H1 (cell line): ENCODE data around the gene DMPK.

ENCODE experiments used
- BRCA1 ChIP-seq: IDR thresholded peaks from 2 replicates; pipeline ENCODE4 v1.6.1; 2012; ENCODE audit warnings: low read depth, low read length, improper control_type of control experiment
- CTCF ChIP-seq, 3 experiments: IDR thresholded peaks; 1 replicate in 2 of 3; 2 replicates in 1 of 3; pipeline versions ENCODE4 v1.5.1 to v1.6.1; 2011; ENCODE audit warnings: low read length in 3 of 3, mild to moderate bottlenecking in 3 of 3, inconsistent platforms in 2 of 3, low read depth in 1 of 3, moderate library complexity in 1 of 3; ENCODE audit not compliant: insufficient read depth in 1 of 3; ENCODE audit errors: control extremely low read depth in 1 of 3
- EP300 ChIP-seq, 2 experiments: IDR thresholded peaks; 1 replicate in 1 of 2; 2 replicates in 1 of 2; pipeline ENCODE4 v1.6.1; 2011 to 2012; ENCODE audit warnings: low read depth in 2 of 2, low read length in 2 of 2, mild to moderate bottlenecking in 2 of 2, borderline replicate concordance in 1 of 2, inconsistent platforms in 1 of 2, moderate library complexity in 1 of 2
- FOSL1 ChIP-seq: IDR thresholded peaks from 2 replicates; pipeline ENCODE4 v1.6.1; 2011; ENCODE audit warnings: mild to moderate bottlenecking, low read depth, low read length, moderate library complexity; ENCODE audit not compliant: insufficient read depth
- GABPA ChIP-seq: IDR thresholded peaks from 2 replicates; pipeline ENCODE4 v1.6.1; 2011; ENCODE audit warnings: mild to moderate bottlenecking, low read length, moderate library complexity, borderline replicate concordance; ENCODE audit not compliant: insufficient read depth
- KDM1A ChIP-seq: fragments of 200-600, 300-600 bp; sonication (generic); IDR thresholded peaks from 2 replicates; pipeline ENCODE4 v1.7.1; 2016; ENCODE audit warnings: mild to moderate bottlenecking, low read length, borderline replicate concordance
- KDM5A ChIP-seq: fragments of 200-600 bp; IDR thresholded peaks from 2 replicates; pipeline ENCODE4 v1.7.1; 2012; ENCODE audit warnings: mild to moderate bottlenecking, low read length, inconsistent platforms, mixed read lengths
- POLR2A ChIP-seq, 2 experiments: IDR thresholded peaks; 1 replicate in 1 of 2; 2 replicates in 1 of 2; pipeline ENCODE4 v1.6.1; 2011; ENCODE audit warnings: low read depth in 2 of 2, low read length in 2 of 2, mild to moderate bottlenecking in 2 of 2; ENCODE audit errors: control extremely low read depth in 1 of 2
- POLR2AphosphoS5 ChIP-seq: IDR thresholded peaks from 2 replicates; pipeline ENCODE4 v1.6.1; 2011; ENCODE audit warnings: low read depth, low read length
- POU5F1 ChIP-seq: IDR thresholded peaks from 2 replicates; pipeline ENCODE4 v1.6.1; 2011; ENCODE audit warnings: low read depth, mild to moderate bottlenecking, low read length, moderate library complexity
- YY1 ChIP-seq: IDR thresholded peaks from 2 replicates; pipeline ENCODE4 v1.6.1; 2011; ENCODE audit warnings: low read depth, mild to moderate bottlenecking, low read length

DNA sequence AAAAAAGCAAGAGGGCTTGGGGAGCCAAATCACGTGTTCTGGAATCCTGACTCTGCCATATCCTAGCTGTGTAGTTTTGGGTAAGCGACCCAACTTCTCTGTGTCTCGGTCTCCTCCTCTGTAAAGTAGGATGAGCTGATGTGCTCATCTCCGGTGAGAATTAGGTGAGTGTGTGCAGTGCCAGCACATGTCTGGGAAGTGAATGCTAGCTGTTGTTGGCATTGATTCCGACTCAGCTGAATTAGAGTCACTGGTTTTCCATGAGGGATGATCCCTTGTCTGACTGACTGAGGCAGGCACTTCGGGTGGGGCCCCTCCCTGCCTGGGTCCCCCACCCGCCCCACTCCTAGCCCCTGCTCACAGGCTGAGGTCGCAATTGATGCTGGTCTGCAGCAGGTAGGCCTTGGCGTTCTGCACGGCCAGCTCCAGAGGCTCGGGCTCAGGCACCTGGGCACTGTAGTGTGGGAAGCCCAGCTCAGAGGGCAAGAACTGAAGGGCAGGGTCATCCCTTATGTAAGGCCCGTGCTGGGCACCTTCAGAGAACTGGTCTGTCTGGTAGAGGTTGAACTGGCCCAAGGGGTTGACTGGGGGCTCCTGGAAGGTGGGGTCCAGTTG is 32.0 kb upstream of the DMPK start:
- TF ChIP-seq KDM1A, result no peak
- no peak for TF ChIP-seq POLR2A (IDR thresholded peaks at IDR 0.05; ENCODE audit: control extremely low read depth in 1 of 2, low read depth in 2 of 2, low read length in 2 of 2)
- no peak for TF ChIP-seq GABPA
- TF ChIP-seq EP300 (IDR thresholded peaks at IDR 0.05; ENCODE audit: borderline replicate concordance in 1 of 2, low read depth in 2 of 2, low read length in 2 of 2), result no peak
- TF ChIP-seq FOSL1, result no peak
- no peak for TF ChIP-seq BRCA1
- no peak for TF ChIP-seq KDM5A
- no peak for TF ChIP-seq CTCF (IDR thresholded peaks at IDR 0.05; ENCODE audit: control extremely low read depth in 1 of 3, insufficient read depth in 1 of 3, low read depth in 1 of 3, low read length in 3 of 3)
- peak; percentile 37 for TF ChIP-seq POLR2AphosphoS5
- TF ChIP-seq YY1, result no peak
- no peak for TF ChIP-seq POU5F1
